ENCODE measurements around the gene HOXC12. TPM values are rescaled to one million over a fixed set of nuclear protein-coding genes. Genes with fewer than 3 reads are reported as not detected.

The HOXC12 gene
- total RNA-seq, 1 donor from 2014 or later, result not detected

DNA sequence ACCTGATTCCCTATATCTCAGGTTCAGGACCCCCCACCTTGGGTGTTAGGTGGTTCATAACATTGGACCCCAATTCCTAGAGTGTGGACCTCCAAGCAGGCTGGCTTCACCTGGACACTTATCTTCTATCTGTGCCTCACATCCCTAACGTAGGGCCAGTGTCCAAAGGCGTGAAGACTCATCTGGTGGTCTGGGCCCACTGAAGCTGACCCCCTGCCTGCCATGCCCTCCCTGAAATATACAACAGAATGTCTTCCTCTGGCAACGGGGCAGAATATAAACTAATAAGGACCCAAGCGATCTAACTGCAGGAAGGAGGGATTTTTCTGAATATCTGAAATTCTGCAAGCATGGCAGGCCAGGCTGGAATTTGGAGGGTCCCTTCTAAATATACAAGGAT is 10.5 kb upstream of the HOXC12 start:
- H3K27me3 ChIP-seq (ENCODE audit: insufficient read depth, low read length), result peaks cover 90% of the 10 kb centered on the region
- no peaks in the 10 kb centered on the region for H4K20me1 ChIP-seq (ENCODE audit: insufficient read depth, low read length)
- Mint-ChIP-seq H3K9me3 (ENCODE audit: unreplicated experiment) (peaks cover 14% of the 10 kb centered on the region), H3K27ac (ENCODE audit: unreplicated experiment) (no peak overlapping the region), H3K27me3 (ENCODE audit: low read depth, unreplicated experiment) (peaks cover 93% of the 10 kb centered on the region), H3K36me3 (ENCODE audit: low read depth, unreplicated experiment) (no peaks in the 10 kb centered on the region), H3K4me1 (ENCODE audit: low read depth, unreplicated experiment) (no peaks in the 10 kb centered on the region), H3K4me3 (ENCODE audit: unreplicated experiment) (no peak overlapping the region)
- no peaks in the 10 kb centered on the region for H3K4me1 ChIP-seq (ENCODE audit: insufficient read depth, low read length)
- TF ChIP-seq, protein P1, sequence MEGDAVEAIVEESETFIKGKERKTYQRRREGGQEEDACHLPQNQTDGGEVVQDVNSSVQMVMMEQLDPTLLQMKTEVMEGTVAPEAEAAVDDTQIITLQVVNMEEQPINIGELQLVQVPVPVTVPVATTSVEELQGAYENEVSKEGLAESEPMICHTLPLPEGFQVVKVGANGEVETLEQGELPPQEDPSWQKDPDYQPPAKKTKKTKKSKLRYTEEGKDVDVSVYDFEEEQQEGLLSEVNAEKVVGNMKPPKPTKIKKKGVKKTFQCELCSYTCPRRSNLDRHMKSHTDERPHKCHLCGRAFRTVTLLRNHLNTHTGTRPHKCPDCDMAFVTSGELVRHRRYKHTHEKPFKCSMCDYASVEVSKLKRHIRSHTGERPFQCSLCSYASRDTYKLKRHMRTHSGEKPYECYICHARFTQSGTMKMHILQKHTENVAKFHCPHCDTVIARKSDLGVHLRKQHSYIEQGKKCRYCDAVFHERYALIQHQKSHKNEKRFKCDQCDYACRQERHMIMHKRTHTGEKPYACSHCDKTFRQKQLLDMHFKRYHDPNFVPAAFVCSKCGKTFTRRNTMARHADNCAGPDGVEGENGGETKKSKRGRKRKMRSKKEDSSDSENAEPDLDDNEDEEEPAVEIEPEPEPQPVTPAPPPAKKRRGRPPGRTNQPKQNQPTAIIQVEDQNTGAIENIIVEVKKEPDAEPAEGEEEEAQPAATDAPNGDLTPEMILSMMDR (IDR thresholded peaks at IDR 0.05; ENCODE audit: insufficient read depth, low read depth, low read length), result no peak
- TF ChIP-seq EZH2 (IDR thresholded peaks at IDR 0.05; ENCODE audit: insufficient read depth, low read length), result no peak
- DNase-seq (ENCODE audit: low read depth) (no peak), FAIRE-seq (no peak)
- no peak overlapping the region for H3K4me2 ChIP-seq (ENCODE audit: low read length)
- no peak overlapping the region for H3K9ac ChIP-seq (ENCODE audit: low read length)
- H2AFZ ChIP-seq (ENCODE audit: low read depth, low read length), result no peak overlapping the region
- H3K4me3 ChIP-seq (ENCODE audit: insufficient read depth, low read depth, low read length), result no peak overlapping the region
- no peaks in the 10 kb centered on the region for H3K36me3 ChIP-seq (ENCODE audit: insufficient read depth, low read length)
- no peaks in the 10 kb centered on the region for H3K79me2 ChIP-seq (ENCODE audit: insufficient read depth, low read length)
- no peak overlapping the region for H3K27ac ChIP-seq (ENCODE audit: low read depth, low read length)
- H3K9me3 ChIP-seq (ENCODE audit: insufficient read depth, low read depth, low read length), result no peaks in the 10 kb centered on the region

DNA sequence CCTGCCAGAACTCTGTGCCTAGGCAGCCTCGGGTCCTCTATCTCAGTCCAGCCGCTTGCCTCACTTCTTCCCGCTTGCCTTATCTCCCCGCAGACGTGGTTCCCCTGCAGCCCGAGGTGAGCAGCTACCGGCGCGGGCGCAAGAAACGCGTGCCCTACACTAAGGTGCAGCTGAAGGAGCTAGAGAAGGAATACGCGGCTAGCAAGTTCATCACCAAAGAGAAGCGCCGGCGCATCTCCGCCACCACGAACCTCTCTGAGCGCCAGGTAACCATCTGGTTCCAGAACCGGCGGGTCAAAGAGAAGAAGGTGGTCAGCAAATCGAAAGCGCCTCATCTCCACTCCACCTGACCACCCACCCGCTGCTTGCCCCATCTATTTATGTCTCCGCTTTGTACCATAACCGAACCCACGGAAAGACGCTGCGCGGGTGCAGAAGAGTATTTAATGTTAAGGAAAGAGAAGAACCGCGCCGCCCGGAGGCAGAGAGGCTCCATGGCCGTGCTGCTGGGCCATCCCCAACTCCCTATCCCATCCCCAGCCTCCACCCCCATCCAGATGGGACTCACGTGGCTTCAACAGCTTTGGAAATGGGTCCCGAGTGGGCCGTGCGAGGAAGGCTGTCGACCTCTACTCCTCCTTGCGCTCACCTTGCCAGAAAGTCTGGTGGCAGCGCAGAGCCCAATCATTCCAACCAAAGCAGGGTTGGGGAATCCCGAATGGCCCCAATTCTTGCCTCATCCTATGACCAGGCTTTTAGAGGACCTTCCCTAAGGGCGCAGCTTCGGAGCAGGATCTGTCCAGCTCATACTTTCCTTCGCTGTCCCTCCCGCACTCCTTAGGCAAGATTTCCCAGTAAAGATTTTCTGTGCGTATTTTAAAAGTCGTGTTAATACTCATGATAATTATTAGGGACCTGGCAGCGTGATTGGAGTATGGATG is 9.5 kb upstream of the HOXC12 start:
- no peak for FAIRE-seq
- H2AFZ ChIP-seq (ENCODE audit: low read depth, low read length), result no peak overlapping the region
- H3K4me1 ChIP-seq (ENCODE audit: insufficient read depth, low read length), result no peaks in the 10 kb centered on the region
- no peak overlapping the region for H3K9ac ChIP-seq (ENCODE audit: low read length)
- Mint-ChIP-seq H3K9me3 (ENCODE audit: unreplicated experiment) (peaks cover 12% of the 10 kb centered on the region), H3K27me3 (ENCODE audit: low read depth, unreplicated experiment) (peaks cover 92% of the 10 kb centered on the region), H3K36me3 (ENCODE audit: low read depth, unreplicated experiment) (no peaks in the 10 kb centered on the region), H3K27ac (ENCODE audit: unreplicated experiment) (no peak overlapping the region), H3K4me3 (ENCODE audit: unreplicated experiment) (no peak overlapping the region), H3K4me1 (ENCODE audit: low read depth, unreplicated experiment) (no peaks in the 10 kb centered on the region)
- DNase-seq (ENCODE audit: low read depth), result no peak
- no peak overlapping the region for H3K4me2 ChIP-seq (ENCODE audit: low read length)
- TF ChIP-seq, protein P1 (IDR thresholded peaks at IDR 0.05; ENCODE audit: insufficient read depth, low read depth, low read length), result no peak
- peak; percentile 86 for TF ChIP-seq EZH2 (IDR thresholded peaks at IDR 0.05; ENCODE audit: insufficient read depth, low read length)
- no peak overlapping the region for H3K4me3 ChIP-seq (ENCODE audit: insufficient read depth, low read depth, low read length)
- peaks cover 90% of the 10 kb centered on the region for H3K27me3 ChIP-seq (ENCODE audit: insufficient read depth, low read length)
- H3K9me3 ChIP-seq (ENCODE audit: insufficient read depth, low read depth, low read length), result no peaks in the 10 kb centered on the region
- no peak overlapping the region for H3K27ac ChIP-seq (ENCODE audit: low read depth, low read length)
- no peaks in the 10 kb centered on the region for H3K79me2 ChIP-seq (ENCODE audit: insufficient read depth, low read length)
- no peaks in the 10 kb centered on the region for H3K36me3 ChIP-seq (ENCODE audit: insufficient read depth, low read length)
- no peaks in the 10 kb centered on the region for H4K20me1 ChIP-seq (ENCODE audit: insufficient read depth, low read length)

DNA sequence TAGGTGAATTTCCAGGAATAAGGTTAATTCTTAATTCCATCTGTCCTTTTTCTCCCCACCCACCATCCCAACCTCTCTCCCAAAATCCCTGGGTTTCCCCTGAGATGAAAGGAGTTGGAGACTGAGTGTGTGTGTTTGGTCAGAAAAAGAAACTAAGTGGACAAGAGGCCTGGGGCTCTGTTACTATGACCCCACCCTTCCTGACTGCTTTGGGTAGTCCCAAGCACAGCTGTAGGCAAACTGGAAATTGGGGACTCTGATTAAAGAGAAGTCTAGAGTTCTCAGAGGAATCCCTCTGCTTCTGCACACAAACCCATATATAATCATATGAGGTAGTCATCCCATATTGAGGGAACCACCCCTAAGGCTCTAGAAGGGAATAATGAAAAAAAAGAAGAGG is 7.0 kb upstream of the HOXC12 start:
- H3K36me3 ChIP-seq (ENCODE audit: insufficient read depth, low read length), result no peaks in the 10 kb centered on the region
- H3K36me3 Mint-ChIP-seq (ENCODE audit: low read depth, unreplicated experiment), result no peaks in the 10 kb centered on the region
- no peaks in the 10 kb centered on the region for H3K79me2 ChIP-seq (ENCODE audit: insufficient read depth, low read length)
- H3K4me3 ChIP-seq (ENCODE audit: insufficient read depth, low read depth, low read length), result no peak overlapping the region
- peaks cover 4% of the 10 kb centered on the region for H4K20me1 ChIP-seq (ENCODE audit: insufficient read depth, low read length)
- no peak for TF ChIP-seq EZH2 (IDR thresholded peaks at IDR 0.05; ENCODE audit: insufficient read depth, low read length)
- TF ChIP-seq, protein P1 (IDR thresholded peaks at IDR 0.05; ENCODE audit: insufficient read depth, low read depth, low read length), result no peak
- H3K4me1 ChIP-seq (ENCODE audit: insufficient read depth, low read length), result no peaks in the 10 kb centered on the region
- no peaks in the 10 kb centered on the region for H3K9me3 ChIP-seq (ENCODE audit: insufficient read depth, low read depth, low read length)
- H3K9me3 Mint-ChIP-seq (ENCODE audit: unreplicated experiment), result peaks cover 9% of the 10 kb centered on the region
- no peak overlapping the region for H3K4me2 ChIP-seq (ENCODE audit: low read length)
- DNase-seq (ENCODE audit: low read depth), result no peak
- FAIRE-seq, result no peak
- H3K9ac ChIP-seq (ENCODE audit: low read length), result no peak overlapping the region
- H2AFZ ChIP-seq (ENCODE audit: low read depth, low read length), result no peak overlapping the region
- H3K4me3 Mint-ChIP-seq (ENCODE audit: unreplicated experiment), result no peak overlapping the region
- H3K27ac Mint-ChIP-seq (ENCODE audit: unreplicated experiment), result no peak overlapping the region
- H3K27ac ChIP-seq (ENCODE audit: low read depth, low read length), result no peak overlapping the region
- peaks cover 93% of the 10 kb centered on the region for H3K27me3 Mint-ChIP-seq (ENCODE audit: low read depth, unreplicated experiment)
- peaks cover 93% of the 10 kb centered on the region for H3K27me3 ChIP-seq (ENCODE audit: insufficient read depth, low read length)
- H3K4me1 Mint-ChIP-seq (ENCODE audit: low read depth, unreplicated experiment), result no peaks in the 10 kb centered on the region

Measured in astrocyte (in vitro differentiated cells and primary cell).